GM19238 (cell line): ENCODE data around the gene PID1.

Experiments
- DNase-seq: peaks from one replicate; pipeline ENCODE4 v3.0.0; 2011; ENCODE audit warnings: low spot score; ENCODE audit not compliant: insufficient read length

Gene PID1

DNA sequence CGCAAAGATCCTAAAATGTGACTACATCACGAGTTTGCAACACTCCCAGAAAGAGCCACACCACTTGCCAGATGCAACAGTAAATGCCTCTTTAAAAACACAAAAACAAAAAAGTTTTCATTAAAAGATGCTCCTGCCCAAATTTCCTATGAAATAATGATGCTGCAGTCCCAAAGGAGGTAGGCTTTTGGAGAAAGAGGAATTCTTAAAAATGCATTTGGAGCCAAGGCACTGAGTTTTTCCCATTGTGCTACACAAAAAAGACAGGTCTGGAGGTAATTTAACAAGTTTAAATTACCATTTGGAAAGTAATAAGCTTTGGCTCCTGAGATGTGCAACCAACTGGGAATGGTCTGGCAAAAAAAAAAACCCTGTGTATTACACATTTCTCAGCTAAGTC lies 145.0 kb downstream of the PID1 start:
- no peak for DNase-seq

DNA sequence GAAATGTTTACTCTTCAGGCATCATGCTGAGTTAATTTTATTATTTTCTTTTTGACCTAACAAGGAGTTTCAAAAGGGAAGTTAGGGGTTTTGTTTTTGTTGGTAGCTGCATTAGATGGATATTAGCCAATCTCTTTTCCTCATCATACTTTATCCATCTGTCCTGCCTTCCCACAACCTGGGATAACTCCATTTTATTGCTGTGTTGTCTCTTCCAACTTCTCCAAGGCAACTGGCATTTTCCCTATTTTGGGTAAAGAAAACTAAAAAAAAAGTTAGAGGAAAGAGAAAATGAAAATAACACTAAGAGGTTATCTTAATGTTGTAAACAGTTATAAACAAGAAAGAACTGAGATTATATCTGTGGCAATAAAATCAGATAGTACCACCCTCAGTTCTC lies 147.0 kb downstream of the PID1 start:
- no peak for DNase-seq

DNA sequence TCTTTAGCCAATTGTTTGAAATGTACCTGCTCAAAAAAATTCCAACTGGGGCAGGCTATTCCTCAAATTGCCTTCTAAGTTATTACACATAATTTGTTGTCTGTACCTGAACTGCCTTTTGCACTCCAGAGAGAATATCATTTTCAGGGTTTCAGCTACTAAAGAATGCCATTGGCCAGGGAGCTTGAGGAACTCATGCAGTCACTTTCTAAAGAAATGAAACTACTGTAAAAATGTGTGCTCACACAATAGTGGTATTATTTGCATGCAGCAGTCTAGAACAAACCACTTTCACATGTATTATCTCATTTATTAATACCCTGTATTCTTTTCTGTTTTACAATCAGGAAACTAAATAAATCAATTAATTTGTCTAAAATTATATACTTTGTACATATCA lies 152.2 kb downstream of the PID1 start:
- no peak for DNase-seq

DNA sequence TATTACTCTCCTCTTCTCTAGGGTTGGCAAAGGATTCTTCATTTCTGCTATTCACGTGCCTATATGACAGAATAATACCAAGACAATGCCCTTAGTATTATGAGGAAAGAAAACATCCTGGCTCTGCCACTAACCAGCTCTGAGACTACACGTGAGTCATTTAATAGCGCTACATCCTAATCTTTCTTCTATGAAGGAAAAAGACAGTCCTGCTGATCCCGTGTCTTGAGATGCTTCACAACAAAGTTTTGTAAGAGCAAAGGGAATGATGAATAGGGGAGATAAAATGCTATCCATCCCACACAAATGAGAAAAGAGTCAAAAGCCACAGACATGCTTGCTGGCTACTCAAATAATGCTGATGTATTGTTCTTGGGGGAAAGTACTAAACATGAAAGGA lies 152.8 kb downstream of the PID1 start:
- DNase-seq: no peak

DNA sequence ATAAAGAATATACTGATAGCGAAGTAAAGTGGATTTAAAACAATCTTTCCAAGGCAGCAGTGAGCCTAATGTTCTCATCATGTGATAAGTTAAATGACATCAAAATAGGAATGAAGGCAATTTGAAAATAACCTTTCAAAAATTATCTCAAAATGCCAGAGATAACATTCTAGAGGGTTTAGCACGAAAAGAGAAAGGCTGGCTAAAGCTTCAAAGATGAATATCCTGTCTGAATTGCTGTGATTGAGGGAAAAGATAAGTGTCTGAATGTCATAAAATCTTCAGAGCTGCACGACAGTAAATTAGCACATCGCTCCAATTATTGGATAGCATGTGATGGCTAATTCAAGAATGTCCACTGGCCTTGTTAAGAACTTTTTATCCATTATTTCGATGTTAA lies 159.3 kb downstream of the PID1 start:
- DNase-seq: no peak

DNA sequence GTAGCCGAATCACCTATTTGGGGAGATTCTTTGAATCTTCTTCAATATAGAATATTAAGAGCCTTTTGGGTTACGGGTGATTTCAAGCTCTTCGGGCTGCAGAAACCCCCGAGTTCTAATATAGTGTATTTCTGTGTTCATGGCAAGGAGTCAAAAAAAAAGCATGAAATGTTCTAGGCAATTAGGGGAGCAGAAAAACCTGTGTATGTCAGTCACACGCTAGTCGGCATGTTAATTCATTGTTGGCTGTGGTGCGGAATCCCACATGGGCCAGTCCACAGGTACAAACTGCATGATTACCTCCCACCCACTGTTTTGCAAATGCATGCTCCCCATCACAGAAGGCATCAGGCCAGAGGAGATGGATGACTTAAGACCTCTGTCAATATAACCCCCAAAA lies 161.9 kb downstream of the PID1 start:
- DNase-seq: no peak

DNA sequence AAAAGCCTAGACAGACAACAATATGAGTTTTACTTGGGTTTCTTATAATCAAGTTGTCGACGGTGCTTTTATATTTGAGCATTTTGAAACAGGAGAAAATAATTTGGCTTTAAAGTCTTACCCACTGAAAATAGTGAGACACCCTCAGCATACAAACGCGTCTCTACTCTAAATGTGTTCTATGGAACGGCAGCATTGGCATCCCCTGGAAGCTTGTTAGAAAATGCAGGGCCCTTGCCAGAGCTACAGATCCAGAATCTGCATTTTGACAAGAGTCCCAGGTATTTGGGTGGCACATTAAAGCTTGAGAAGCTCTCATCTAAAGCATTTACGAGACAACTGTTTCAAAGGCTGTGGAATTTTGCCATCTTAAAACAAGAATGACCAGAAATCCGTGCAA lies 163.5 kb downstream of the PID1 start:
- no peak for DNase-seq

DNA sequence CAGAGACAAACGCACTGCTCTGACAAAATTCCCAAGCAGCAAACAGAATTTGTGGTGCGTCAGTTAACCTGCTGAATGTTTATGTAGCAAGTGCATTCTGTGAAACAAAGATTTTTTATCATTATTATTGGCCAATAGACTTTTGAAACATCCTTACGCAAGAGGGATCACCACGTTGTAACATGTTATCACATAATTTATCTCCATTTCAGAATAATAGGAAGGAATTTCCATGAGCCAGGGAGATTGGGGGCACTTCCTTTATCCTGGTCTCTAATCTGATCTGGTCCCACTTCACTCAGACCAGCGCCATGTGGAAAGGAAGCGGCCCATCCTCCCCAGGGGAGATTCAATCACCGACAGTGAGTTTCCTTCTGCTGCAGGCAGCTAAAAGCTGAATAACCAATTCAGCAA lies 166.1 kb downstream of the PID1 start:
- DNase-seq: no peak

DNA sequence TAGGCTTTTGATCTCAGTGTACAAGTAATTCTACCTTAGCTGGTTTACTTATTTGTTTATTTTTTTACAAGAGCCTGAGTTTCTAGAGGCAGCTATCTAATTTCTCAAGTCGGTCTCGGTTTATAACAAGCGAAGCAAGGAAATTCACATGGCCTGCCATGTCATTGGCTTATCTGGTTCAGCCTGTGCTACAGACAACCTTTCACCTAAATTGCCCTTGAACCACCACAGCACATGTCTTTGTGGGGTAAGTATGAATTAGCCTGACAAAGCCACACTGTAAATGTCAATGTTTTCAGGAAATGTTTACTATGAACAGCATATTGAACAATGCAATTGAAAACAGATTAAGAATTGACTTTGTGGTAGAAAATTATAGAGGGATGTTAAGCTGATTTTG lies 167.1 kb downstream of the PID1 start:
- DNase-seq: no peak

DNA sequence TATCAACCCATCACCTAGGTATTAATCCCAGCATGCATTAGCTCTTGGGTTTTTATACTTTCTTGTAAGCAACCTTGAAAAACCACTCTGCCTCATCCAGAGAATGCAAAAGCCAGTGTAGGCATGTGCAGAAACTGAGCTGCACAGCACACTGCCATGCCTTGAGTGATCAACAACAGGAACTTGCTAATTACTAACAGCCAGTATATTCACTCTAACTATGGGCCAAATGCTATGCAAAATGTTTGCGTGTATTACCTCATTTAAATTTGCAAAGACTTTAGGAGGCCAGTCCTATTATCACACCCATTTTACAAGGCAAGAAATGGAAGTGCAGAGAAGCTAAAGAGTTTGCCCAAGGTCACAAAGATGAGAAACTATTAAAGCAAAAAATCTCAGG lies 169.8 kb downstream of the PID1 start:
- no peak for DNase-seq

DNA sequence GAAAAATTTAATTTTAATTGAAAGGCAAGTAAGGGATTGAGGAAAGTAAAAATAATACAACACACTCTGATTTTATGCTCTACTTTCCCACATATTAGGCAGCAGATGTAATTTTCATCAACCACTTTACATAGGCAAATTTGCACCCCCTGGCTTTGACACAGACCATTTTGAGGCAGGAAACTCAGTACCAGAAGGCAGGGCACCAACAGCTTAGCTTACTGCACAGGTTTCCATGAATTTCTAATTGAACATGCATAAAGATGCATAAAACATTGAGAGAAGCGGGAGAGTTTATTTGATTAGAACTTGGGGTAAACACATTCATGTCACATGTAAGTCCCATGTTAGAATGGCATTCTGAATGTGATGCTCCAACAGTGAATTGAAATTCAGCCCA lies 171.9 kb downstream of the PID1 start:
- no peak for DNase-seq

DNA sequence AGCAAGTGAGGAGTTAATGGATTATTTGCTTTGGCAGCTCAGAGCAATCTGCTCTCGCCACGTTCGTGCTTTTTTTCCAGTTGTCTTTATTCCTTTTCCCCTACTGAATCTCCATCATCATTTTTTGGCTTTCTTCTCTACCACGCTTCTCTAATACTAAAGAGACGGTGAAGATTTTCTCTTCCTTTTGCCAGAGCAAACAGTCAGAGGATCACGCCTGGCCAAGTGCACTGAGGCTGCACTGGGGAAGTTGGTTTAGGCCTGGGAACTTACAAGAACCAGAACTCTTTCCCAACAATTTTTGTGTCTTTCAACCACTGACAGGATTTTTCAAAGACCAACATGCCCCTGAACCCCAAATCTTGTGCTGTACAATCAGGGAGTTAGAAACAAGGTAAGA lies 172.3 kb downstream of the PID1 start:
- DNase-seq: no peak

DNA sequence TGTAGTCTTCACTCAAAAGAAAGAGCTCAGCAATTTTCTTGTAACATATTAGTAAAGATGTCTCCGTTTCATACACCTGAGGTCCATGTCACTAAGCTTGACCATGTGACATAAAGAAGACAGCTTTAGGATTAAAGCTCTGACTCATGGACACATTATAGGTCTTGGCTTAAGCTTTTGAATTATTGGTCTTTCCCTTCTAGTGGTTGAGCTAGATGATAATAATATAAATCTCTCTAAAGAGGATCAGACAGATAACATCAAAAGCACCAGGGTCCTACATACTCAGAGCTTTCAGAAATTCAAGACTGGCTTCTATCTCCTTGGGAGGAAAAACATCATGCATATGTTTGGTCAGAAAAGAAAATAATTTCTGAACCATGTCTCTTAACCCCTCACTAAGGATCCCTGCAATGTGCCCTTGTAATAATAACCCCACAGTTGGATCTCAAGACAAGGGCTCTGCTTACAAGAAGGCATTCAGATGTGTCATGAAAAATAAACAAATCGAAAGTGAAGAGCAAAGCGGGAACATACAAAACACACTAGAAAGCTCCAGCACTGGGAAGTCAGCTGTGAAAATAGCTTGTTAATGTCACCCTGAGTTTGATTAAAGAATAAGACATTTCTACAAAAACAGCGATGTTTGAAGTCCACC lies 174.5 kb downstream of the PID1 start:
- DNase-seq: no peak

DNA sequence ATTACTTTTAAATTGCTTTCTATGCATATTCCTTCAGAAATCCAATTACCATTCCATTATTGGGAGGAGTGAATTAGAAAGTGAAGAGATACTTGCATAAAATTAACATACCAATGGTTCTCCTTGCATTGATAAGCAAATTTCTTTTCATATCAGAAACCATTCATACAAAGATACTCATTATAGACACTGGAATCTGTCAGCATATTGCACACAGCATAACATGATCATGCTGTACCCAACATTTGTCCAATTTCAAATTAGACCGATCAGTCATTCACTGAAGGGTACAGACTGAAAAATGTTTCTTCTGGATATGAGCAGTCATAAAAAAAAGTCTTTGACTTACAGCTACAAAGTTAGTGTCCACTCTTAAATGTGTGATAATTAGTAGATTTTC lies 175.6 kb downstream of the PID1 start:
- no peak for DNase-seq

DNA sequence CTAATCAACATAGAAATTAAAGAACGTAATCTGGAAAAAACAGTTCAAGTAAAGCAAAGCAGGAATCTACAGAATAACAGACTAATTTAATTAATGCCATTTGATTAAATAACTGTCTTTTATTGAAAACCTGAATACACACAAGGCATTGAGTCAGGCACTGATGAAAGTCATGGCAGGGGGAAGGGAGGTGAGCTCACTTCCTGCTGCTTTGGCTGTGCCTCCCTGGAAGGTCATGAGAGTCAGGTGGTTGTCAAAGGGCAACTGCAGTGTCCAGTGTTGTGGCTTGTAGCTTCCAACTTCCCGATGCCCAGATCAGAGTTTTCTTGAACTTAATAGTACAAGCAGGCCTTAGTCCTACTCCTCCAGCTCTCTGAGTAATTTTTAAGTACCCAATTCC lies 180.9 kb downstream of the PID1 start:
- DNase-seq: no peak

DNA sequence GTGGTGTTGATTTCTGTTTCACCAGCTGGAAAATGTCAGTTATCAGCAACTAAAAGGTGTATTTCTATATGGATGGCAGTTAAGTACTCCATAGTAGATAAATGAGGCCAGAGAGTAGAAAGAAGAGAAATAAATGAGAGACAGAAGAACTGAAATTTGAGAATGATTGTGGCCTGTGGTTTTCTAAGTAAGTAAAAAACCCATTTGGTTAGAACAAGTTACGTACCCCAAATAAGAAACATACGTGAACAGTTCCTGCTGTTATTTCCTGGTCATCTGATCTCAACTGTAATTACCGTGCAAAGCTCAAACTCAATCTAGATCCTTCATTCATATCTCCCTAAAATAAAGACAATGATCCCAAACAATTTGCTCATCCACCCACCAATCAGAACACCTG lies 181.3 kb downstream of the PID1 start:
- DNase-seq: no peak

DNA sequence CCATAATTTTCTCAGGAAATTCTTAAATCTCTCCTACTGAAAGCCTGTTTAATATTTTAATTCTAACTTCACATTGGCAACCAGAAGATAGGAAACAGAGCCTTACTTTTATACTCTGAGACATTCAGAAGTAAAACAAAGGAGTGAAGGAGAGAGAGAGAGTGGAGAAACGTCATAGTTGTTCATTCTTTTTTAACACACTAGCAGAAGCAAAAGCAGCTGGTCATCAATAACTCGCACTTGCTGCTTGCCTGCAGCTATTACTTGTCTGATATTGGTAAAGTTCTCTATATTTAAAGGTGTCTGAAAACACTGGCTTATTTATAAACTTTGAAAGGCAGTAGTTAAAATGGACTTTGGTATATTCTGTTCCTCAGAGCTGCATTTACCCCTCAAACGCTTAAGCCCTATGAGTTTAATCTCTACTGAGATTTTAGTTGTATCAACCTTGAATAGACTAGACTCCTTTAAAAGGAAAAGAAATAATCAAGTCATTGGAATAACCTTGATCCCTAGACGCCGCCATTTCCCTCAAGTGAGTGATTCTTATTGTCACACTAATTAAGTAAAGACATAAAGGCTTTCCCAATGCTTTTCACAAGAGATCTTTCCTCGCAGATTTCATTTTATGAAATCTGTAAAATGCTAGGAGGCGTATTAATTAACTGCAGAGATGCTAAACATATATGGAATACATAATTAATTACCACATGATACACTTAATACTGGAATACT lies 182.0 kb downstream of the PID1 start:
- no peak for DNase-seq

DNA sequence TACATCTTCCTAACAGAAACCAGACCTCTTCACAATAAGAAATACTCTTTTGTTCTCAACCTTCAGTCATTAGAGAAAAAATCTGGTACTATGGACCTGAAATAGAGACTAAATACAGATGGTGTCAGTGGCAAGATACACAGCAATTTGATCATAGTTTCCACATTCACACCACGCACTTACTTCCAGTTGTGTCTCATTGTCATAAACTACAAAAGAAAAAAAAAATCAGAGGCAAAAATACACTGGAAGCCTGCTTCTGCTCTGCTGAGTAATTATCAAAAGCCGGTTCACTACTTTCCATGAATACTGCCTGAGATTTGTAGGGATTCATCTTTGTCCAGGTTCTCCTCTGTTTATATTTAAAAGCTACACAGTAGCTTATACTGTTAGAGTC lies 182.6 kb downstream of the PID1 start:
- no peak for DNase-seq

DNA sequence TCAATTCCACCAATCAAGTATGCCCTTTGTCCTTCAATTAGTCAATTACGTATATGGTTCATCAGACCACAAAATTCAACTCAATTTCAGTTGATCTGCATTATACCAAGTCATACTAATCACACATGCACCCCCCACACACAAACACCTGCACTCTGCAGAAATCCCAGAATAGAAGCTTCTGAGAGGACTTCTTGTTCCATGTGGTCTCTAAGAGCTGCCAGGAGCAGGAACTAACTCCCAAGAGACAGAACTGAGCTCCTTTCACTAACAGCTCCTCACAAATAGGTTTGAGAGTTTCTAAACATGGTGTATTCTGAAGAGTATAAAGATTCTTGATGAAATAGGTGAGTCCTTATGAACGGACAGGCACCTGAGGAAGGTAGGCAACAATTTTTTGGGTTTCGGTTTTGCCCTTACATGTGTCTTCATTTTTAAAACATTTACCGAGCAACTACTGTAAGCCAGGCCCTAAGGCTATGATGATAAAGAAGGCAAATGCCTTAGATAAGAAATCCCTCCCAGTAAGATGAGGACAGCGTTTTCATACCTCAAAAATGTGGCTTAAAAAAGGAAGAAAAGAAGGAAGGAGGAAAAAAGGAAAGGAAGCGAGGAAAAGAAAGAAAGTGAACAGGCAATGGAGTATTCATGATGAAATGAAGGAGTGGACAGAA lies 183.1 kb downstream of the PID1 start:
- DNase-seq: no peak

DNA sequence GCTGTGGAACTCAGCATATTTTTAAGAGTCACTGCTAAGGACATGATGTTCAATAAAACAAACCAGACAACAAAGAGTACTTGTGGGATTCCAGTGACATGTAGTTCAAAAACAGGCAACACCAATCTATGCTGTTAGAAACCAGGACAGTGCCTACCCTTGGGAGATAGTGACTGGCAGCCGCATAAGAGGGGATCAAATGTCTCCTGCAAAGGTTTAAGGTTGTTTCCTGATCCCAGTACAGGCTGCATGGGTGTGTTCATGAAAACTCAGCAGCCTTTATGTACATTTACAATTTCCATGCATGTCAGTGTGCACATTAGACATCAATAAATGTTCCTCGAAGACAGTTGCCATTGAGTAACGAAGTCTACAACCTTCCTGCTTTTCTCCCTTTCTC lies 183.8 kb downstream of the PID1 start:
- DNase-seq: no peak

DNA sequence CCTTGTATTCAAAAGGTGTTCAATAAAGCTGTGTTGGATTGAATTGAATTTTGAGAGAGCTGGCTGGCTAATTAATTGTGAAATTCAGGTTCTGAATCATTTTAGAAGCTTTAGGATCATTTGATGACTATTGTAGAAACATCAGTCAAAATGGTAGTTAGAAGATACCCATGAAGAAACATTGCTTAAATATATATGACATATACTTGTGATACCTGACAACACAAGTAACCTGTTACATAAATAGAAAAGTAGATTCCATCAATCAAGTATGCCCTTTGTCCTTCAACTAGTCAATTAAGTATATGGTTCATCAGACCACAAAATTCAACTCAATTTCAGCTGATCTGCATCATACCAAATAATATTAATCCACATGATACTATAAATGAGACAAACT lies 185.6 kb downstream of the PID1 start:
- no peak for DNase-seq

DNA sequence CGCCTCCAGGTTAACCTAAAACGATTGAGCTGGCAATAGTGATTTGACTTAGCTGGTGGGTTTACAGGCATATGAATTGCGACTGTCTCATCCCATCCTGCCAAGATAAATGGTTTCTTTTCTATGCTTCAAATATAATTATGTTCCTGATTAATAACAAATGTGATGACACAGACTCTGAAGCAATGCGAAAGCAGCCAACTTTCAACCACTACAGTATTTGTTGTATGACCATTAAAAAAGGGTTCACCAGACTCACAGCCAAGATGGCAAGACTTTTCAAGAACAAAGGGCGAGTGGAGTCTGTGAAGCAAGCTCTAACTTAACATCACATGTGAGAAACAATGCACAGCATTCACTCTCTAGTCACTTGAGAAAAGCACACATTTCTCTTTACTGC lies 186.6 kb downstream of the PID1 start:
- DNase-seq: no peak
